HL-60 (cell line): Measurements from ENCODE around the gene NFATC1.

Source experiments
- CTCF ChIP-seq: IDR thresholded peaks from one replicate; pipeline ENCODE4 v1.5.1; 2011; ENCODE audit warnings: low read length, control low read depth, inconsistent platforms; ENCODE audit not compliant: insufficient read depth
- POLR2AphosphoS5 ChIP-seq: IDR thresholded peaks from 2 replicates; pipeline ENCODE4 v1.6.1; 2012; ENCODE audit warnings: low read depth
- TF ChIP-seq, protein P1 (sequence below): IDR thresholded peaks from 2 replicates; pipeline ENCODE4 v1.6.1; 2012; ENCODE audit warnings: low read depth; ENCODE audit not compliant: insufficient replicate concordance

DNA sequence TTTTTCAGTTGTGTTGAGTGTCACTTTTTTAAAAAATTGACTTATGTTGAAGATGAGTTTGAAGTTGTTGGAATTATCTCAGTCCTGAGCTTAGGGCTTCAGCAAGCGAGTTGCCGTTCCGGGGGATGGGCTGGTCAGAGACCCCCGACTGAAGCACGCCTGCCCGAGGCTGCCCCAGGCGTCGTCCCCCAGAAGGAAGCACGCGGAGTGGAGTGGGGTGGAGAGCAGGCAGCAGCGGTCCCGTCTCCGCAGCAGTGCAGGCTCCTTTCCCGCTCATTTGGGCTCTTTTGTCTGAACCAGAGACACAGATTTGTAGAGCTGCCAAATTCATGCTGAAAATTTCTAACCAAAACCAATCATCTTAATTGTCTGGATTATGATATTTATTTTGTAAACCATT is 33.7 kb downstream of the NFATC1 start:
- TF ChIP-seq CTCF (no peak), POLR2AphosphoS5 (no peak)
- TF ChIP-seq, protein P1, sequence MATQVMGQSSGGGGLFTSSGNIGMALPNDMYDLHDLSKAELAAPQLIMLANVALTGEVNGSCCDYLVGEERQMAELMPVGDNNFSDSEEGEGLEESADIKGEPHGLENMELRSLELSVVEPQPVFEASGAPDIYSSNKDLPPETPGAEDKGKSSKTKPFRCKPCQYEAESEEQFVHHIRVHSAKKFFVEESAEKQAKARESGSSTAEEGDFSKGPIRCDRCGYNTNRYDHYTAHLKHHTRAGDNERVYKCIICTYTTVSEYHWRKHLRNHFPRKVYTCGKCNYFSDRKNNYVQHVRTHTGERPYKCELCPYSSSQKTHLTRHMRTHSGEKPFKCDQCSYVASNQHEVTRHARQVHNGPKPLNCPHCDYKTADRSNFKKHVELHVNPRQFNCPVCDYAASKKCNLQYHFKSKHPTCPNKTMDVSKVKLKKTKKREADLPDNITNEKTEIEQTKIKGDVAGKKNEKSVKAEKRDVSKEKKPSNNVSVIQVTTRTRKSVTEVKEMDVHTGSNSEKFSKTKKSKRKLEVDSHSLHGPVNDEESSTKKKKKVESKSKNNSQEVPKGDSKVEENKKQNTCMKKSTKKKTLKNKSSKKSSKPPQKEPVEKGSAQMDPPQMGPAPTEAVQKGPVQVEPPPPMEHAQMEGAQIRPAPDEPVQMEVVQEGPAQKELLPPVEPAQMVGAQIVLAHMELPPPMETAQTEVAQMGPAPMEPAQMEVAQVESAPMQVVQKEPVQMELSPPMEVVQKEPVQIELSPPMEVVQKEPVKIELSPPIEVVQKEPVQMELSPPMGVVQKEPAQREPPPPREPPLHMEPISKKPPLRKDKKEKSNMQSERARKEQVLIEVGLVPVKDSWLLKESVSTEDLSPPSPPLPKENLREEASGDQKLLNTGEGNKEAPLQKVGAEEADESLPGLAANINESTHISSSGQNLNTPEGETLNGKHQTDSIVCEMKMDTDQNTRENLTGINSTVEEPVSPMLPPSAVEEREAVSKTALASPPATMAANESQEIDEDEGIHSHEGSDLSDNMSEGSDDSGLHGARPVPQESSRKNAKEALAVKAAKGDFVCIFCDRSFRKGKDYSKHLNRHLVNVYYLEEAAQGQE, result no peak
